GM12875 (cell line): ENCODE data around the gene AKT1.
"Not testable (repeated sequence)": the region's sequence is repeated elsewhere in the genome, so short reads cannot be mapped to it uniquely, and the experiment has no call there.

ENCODE experiments used
- H3K4me3 ChIP-seq: one replicate; pipeline ENCODE4 v1.5.1; 2011; ENCODE audit warnings: low read depth, low read length, control low read depth
- CTCF ChIP-seq: IDR thresholded peaks from 2 replicates; pipeline ENCODE4 v1.5.1; 2011; ENCODE audit warnings: low read depth, mild to moderate bottlenecking, control low read depth, inconsistent platforms, low read length, moderate library complexity, borderline replicate concordance; ENCODE audit not compliant: insufficient read depth

Gene AKT1

GRCh38 chr14:104794993-104795780, at the start of gene AKT1:
Gene AKT1, minus strand, starts transcription at chr14:104795748. Its CDS starts 3,105 bp downstream, at chr14:104792643.
- H3K4me3 ChIP-seq: peak within 1 kb of the TSS; percentile 77
- TF ChIP-seq CTCF: no peak

GRCh38 chr14:104845033-104845666, 49.6 kb upstream of the AKT1 start:
- no peak for TF ChIP-seq CTCF
- no peak overlapping the region for H3K4me3 ChIP-seq

- no peak overlapping the region for H3K4me3 ChIP-seq
- no peak for TF ChIP-seq CTCF
These were observed 48.9 kb upstream of the AKT1 start for GRCh38 chr14:104844306-104845032.

- TF ChIP-seq CTCF: no peak
- H3K4me3 ChIP-seq: no peak overlapping the region
These were observed 48.1 kb upstream of the AKT1 start for GRCh38 chr14:104843442-104844305.

GRCh38 chr14:104843006-104843405, 47.5 kb upstream of the AKT1 start:
- H3K4me3 ChIP-seq: no peak overlapping the region
- TF ChIP-seq CTCF: no peak

- TF ChIP-seq CTCF: no peak
These were observed 46.2 kb upstream of the AKT1 start for GRCh38 chr14:104841730-104842129.

GRCh38 chr14:104836171-104836935, 40.8 kb upstream of the AKT1 start:
- not testable (repeated sequence) for H3K4me3 ChIP-seq

More at GRCh38 chr14:104841730-104842129, 46.2 kb upstream of the AKT1 start:
- no peak overlapping the region for H3K4me3 ChIP-seq
